Epithelial cell of proximal tubule (primary cell): ENCODE results near the gene ASB18. TPM values are rescaled to one million over a fixed set of nuclear protein-coding genes. Genes with fewer than 3 reads are reported as not detected.

ENCODE experiments used
- DNase-seq: peaks from one replicate; pipeline ENCODE4 v3.0.0-alpha.2; 2011; ENCODE audit warnings: low read depth
- H3K4me3 ChIP-seq: 2 replicates; pipeline ENCODE4 v1.5.1; 2011; ENCODE audit warnings: low read depth, mild to moderate bottlenecking, low read length
- CTCF ChIP-seq: conservative IDR thresholded peaks from 2 replicates; pipeline ENCODE4 v1.5.1; 2012; ENCODE audit warnings: low read depth, mild to moderate bottlenecking, low read length
- total RNA-seq: library from RNA; depleted of rRNA; stranded (reverse); fragments of >200 nt; gene quantifications from 2 replicates; pipeline ENCODE4 v1.2.3, GENCODE V29; 2015

ASB18 gene
- total RNA-seq, 1 donor from 2014 or later: not detected

DNA sequence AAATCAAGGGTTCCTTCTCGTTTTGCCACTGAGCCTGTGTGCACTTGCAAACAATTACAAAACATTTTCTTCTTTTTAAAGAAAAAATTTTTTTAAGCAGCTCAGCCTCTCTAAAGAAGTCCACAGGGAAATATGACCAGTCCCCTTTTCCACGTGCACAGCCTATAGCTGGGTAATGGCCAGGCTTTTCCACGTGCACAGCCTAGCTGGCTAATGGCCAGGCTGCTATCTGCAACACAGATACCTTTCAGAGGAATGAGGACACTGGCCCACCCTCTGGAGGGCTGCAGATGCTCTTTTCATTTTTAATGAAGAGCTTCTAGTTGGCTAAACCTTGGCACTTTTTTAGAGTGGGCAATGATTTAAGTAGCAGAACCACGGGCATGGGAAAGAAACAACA, 46.3 kb downstream of the ASB18 start:
- H3K4me3 ChIP-seq: no peak overlapping the region
- TF ChIP-seq CTCF: no peak
- DNase-seq: no peak

GRCh38 chr2:236216711-236217110, 47.5 kb downstream of the ASB18 start:
- H3K4me3 ChIP-seq: no peak overlapping the region
- DNase-seq: no peak
- no peak for TF ChIP-seq CTCF

DNA sequence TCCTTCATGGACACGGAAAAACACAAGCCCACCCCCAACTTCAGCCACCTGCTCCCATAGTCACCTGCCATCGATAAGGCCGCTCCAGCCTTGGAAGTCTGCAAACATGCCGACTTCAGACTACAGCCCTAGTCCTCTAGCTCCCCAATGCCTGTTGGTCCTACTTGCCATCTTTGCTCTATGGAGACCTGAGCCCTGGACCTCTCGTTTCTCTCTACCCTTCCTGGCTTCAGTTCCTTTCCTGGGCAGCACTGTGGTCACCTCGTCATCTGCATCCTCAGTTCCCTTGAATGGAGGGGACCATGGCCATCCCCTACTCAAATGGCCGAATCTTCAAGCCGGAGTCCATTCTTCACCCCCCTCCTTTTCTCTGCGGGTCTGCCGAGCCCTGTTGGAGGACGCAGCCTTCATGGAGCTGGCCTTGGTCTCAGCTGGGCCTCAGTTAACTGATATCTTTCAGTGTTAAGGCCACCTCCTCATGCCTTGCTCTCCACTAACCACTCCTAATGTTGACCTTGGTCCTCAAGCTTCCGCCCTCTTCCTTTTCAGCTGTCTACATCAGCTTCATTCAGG, 48.4 kb downstream of the ASB18 start:
- TF ChIP-seq CTCF: no peak

GRCh38 chr2:236215196-236215595, 49.0 kb downstream of the ASB18 start:
- no peak for TF ChIP-seq CTCF
- H3K4me3 ChIP-seq: no peak overlapping the region
- DNase-seq: no peak

More for the DNA sequence above, 48.4 kb downstream of the ASB18 start:
- DNase-seq: no peak
- no peak overlapping the region for H3K4me3 ChIP-seq

DNA sequence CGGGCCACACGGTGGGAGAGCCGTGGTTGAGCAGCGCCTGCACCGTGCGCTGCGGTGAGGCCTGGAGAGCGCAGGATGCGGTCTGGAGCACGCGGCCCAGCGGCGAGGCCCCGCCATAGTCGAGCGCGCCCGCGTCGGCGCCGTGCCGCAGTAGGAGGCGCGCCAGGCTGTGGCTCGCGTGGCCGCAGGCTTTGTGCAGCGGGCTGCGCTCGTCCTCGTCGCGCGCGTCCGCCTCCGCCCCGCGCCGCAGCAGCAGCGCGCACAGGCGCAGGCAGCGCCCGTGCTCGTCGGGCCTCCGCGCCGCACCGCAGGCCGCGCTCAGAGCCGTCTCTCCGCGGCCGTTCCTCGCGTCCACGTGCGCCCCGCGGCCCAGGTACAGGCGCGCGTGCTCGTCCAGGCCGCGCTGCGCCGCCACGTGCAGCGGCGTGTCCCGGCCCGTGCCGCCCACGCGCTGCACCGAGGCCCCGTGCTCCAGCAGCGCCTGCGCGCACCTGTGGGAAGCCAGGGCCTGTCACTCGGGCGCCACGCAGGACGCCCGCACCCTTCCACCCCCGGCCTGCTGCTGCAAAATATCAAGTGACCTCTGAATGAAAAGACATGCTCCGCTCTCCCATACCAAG, 49.7 kb downstream of the ASB18 start:
- no peak for DNase-seq
- no peak overlapping the region for H3K4me3 ChIP-seq
- no peak for TF ChIP-seq CTCF

GRCh38 chr2:236211296-236211695, 52.9 kb downstream of the ASB18 start:
- H3K4me3 ChIP-seq: no peak overlapping the region
- DNase-seq: no peak
- TF ChIP-seq CTCF: no peak

- no peak overlapping the region for H3K4me3 ChIP-seq
- no peak for TF ChIP-seq CTCF
- no peak for DNase-seq
Observed at GRCh38 chr2:236210536-236210935, 53.7 kb downstream of the ASB18 start.
